Activated T-helper 2 cell treated with anti-CD3 and anti-CD28 coated beads, Interferon-gamma antibody, Interleukin-2, Interleukin-4, amounts not matched to agents 10 μg/mL and 5 μg/mL and 100 μg/mL, durations not matched to agents 14 hours and 24 hours and 36 hours (primary cell): ENCODE data around the gene COL4A5. TPM values are rescaled to one million over a fixed set of nuclear protein-coding genes. Genes with fewer than 3 reads are reported as not detected.
"Not testable (repeated sequence)": the region's sequence is repeated elsewhere in the genome, so short reads cannot be mapped to it uniquely, and the experiment has no call there.

Experiments used
- DNase-seq: peaks from one replicate; pipeline ENCODE4 v3.0.0; 2021; ENCODE audit warnings: low spot score
- H3K27ac Mint-ChIP-seq: one replicate; pipeline ENCODE4 v1.8.0; 2021; ENCODE audit warnings: mixed read lengths
- H3K27me3 Mint-ChIP-seq: one replicate; pipeline ENCODE4 v1.8.0; 2021; ENCODE audit warnings: low read depth, mixed read lengths
- H3K36me3 Mint-ChIP-seq: one replicate; pipeline ENCODE4 v1.8.0; 2021; ENCODE audit warnings: low read depth, mixed read lengths
- H3K4me1 Mint-ChIP-seq: one replicate; pipeline ENCODE4 v1.8.0; 2021; ENCODE audit warnings: low read depth, mixed read lengths
- H3K4me3 Mint-ChIP-seq: one replicate; pipeline ENCODE4 v1.8.0; 2021; ENCODE audit warnings: low read depth, mild to moderate bottlenecking, moderate library complexity, mixed read lengths
- H3K9me3 Mint-ChIP-seq: one replicate; pipeline ENCODE4 v1.8.0; 2021; ENCODE audit warnings: mixed read lengths
- intact Hi-C: fragments of 100-400 bp; cut with micrococcal nuclease; formaldehyde crosslinking; loops from one replicate; pipeline ENCODE4 v1.15.1; 2023
- total RNA-seq: library from RNA; stranded (reverse); gene quantifications from 2 replicates; pipeline ENCODE4 v1.2.3, GENCODE V29; 2022

COL4A5 gene
- total RNA-seq: not detected in 2 replicates

DNA sequence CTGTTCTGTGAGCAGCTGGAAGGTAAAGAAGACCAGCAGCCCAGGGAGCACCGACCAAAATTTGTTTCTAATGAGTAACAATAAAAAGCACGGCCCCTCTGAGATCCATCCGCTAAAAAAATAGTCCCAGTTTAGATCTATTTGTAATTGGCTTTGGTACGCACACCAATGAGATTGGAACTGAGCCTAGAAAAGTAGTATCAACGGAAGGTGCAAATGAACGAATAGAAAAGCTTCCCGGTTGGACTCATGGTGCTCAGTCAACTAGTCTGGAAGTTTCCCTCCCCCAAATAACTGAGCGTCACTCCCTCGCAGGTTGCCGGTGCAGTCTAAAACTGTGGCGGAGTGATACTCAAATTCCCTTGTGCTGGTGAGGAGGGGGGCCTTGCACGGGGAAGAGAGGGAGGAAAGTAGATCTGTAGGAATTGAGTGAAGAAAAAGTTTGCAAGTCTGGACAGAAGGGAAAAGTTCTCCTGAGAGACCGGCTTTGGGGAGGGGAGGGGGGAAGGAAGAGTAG lies at the start of gene COL4A5:
TSS of gene COL4A5 (plus strand) at position 413 of the 517 bp plus-strand sequence. CDS start 288 bp downstream, outside the sequence.
- Mint-ChIP-seq H3K4me1 (peaks cover 1% of the 10 kb centered on the region), H3K36me3 (no peaks in the 10 kb centered on the region), H3K27me3 (peaks cover 27% of the 10 kb centered on the region), H3K4me3 (peak within 1 kb of the TSS; percentile 39), H3K27ac (no peak within 1 kb of the TSS), H3K9me3 (no peaks in the 10 kb centered on the region)
- no peak for DNase-seq
- intact Hi-C loops: no loop called here

- H3K9me3 Mint-ChIP-seq, H3K4me1 Mint-ChIP-seq, H3K4me3 Mint-ChIP-seq, H3K36me3 Mint-ChIP-seq, H3K27me3 Mint-ChIP-seq, DNase-seq, intact Hi-C loops, H3K27ac Mint-ChIP-seq: not testable (repeated sequence)
These were observed 48.5 kb upstream of the COL4A5 start for GRCh38 chrX:108390976-108391717.

GRCh38 chrX:108396188-108396891 lies 43.3 kb upstream of the COL4A5 start:
- Mint-ChIP-seq H3K9me3 (no peaks in the 10 kb centered on the region), H3K27ac (no peak overlapping the region), H3K36me3 (no peaks in the 10 kb centered on the region), H3K4me3 (no peak overlapping the region), H3K27me3 (no peaks in the 10 kb centered on the region), H3K4me1 (no peaks in the 10 kb centered on the region)
- DNase-seq: no peak
- intact Hi-C loops: no loop called here

DNA sequence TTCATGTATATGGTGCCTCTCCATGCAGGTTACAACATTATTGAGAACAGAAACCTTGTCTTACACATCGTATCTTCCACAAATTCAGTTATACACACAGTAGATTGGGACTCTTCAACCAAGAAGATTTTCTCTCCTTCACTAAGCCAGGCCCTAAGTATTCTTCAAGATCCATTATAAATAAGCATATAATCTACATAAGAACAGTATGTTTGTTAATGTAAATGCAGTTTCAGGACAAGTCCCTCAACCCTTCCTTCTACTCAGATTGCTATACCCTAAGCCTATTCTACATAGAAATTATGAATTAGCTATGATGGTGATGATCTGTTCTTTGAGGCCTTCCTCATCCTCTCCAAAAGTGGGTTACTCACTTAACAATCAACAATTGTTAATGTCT lies 42.7 kb upstream of the COL4A5 start:
- Mint-ChIP-seq H3K4me3 (no peak overlapping the region), H3K27me3 (no peaks in the 10 kb centered on the region), H3K4me1 (no peaks in the 10 kb centered on the region), H3K9me3 (no peaks in the 10 kb centered on the region), H3K36me3 (no peaks in the 10 kb centered on the region), H3K27ac (no peak overlapping the region)
- intact Hi-C loops: no loop called here
- DNase-seq: no peak

- Mint-ChIP-seq H3K9me3 (no peaks in the 10 kb centered on the region), H3K4me3 (no peak overlapping the region), H3K4me1 (no peaks in the 10 kb centered on the region), H3K27me3 (no peaks in the 10 kb centered on the region), H3K36me3 (no peaks in the 10 kb centered on the region), H3K27ac (no peak overlapping the region)
- DNase-seq: no peak
- intact Hi-C loops: no loop called here
These were observed 41.8 kb upstream of the COL4A5 start for GRCh38 chrX:108397627-108398391.

DNA sequence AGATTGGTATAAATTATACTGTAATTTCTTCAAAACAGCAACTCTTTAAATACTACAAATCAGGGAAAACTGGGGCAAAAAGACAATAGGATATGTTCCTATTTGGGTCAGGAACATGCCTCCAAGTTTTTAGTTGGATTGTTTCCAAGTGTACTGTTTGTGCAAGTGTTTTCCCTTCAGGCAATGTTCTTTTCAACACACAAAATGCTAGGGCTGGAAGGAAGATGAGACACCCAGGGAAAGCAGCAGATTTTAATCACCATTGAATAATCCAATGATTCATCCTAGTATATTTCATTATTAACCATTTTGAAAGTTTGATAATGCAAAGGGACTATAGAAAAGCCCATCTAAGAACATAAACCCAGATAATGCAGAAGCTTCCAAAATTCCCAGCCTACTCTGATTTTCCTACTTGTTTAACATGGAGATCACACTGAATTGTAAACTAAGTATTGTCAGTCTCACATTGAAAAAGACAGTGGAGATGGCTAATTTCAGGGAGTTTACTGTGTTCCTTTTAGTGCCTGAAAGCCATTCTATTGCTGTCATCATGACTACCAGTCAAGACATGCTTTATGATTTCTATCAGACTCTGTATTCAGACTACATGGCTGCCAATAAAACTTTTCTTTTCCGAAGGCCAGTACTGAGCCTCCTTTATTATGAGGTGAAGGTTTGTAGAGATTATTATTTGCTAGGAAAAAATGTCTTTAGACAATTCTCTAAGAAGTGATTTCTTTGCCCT lies 40.0 kb upstream of the COL4A5 start:
- DNase-seq: no peak
- Mint-ChIP-seq H3K4me3 (no peak overlapping the region), H3K9me3 (no peaks in the 10 kb centered on the region), H3K27me3 (no peaks in the 10 kb centered on the region), H3K4me1 (no peaks in the 10 kb centered on the region), H3K27ac (no peak overlapping the region), H3K36me3 (no peaks in the 10 kb centered on the region)
- intact Hi-C loops: no loop called here

DNA sequence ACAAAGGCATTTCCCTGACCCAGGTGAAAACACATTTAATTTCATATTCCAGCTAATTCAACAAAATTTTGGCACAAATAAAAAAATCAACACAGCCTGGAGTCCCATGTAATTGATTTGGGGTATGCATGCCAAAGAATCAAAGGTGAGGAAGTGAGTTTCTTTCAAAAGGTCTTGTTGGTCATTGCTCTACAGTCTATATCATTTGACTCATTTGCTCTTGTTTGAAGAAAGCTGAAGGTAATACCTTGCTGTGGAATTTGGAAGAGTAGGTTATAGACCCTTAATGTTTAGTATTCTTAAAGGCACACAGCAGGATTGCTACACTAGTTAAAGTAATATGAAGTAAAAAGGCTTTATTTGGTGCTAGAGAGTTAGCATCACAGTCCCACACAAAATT lies 26.9 kb upstream of the COL4A5 start:
- Mint-ChIP-seq H3K27me3 (no peaks in the 10 kb centered on the region), H3K4me1 (no peaks in the 10 kb centered on the region), H3K27ac (no peak overlapping the region), H3K9me3 (no peaks in the 10 kb centered on the region), H3K4me3 (no peak overlapping the region), H3K36me3 (no peaks in the 10 kb centered on the region)
- intact Hi-C loops: no loop called here
- no peak for DNase-seq

DNA sequence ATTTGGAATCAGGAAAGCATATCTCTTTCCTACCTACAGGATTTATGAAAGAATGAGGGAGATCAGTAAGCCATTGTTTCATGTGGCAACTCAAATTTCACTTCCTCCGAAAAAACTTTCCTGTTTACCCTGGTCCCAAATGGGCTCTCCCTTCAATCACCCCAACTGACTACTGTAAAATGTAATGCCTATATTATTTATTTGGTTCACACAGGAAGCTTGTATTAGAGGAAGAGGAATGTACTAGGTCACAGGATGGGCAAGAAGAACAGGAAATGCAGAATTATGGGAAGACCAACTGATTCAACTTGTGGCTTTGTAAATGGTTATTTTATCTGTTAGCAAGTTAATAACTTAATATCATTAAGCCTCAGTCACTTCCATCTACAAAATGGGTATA lies 24.5 kb upstream of the COL4A5 start:
- H3K27ac Mint-ChIP-seq: no peak overlapping the region
- no peak for DNase-seq
- no peaks in the 10 kb centered on the region for H3K9me3 Mint-ChIP-seq
- H3K4me1 Mint-ChIP-seq: no peaks in the 10 kb centered on the region
- no peak overlapping the region for H3K4me3 Mint-ChIP-seq
- no peaks in the 10 kb centered on the region for H3K36me3 Mint-ChIP-seq
- H3K27me3 Mint-ChIP-seq: no peaks in the 10 kb centered on the region
- intact Hi-C loops: no loop called here

GRCh38 chrX:108415891-108416290 lies 23.7 kb upstream of the COL4A5 start:
- no peaks in the 10 kb centered on the region for H3K4me1 Mint-ChIP-seq

GRCh38 chrX:108417257-108417656 lies 22.4 kb upstream of the COL4A5 start:
- no peak for DNase-seq
- intact Hi-C loops: no loop called here
- no peak overlapping the region for H3K4me3 Mint-ChIP-seq
- no peaks in the 10 kb centered on the region for H3K9me3 Mint-ChIP-seq
- no peaks in the 10 kb centered on the region for H3K27me3 Mint-ChIP-seq
- H3K27ac Mint-ChIP-seq: no peak overlapping the region
- no peaks in the 10 kb centered on the region for H3K36me3 Mint-ChIP-seq
- no peaks in the 10 kb centered on the region for H3K4me1 Mint-ChIP-seq

More at GRCh38 chrX:108415891-108416290, 23.7 kb upstream of the COL4A5 start:
- no peaks in the 10 kb centered on the region for H3K9me3 Mint-ChIP-seq
- H3K27ac Mint-ChIP-seq: no peak overlapping the region
- no peak for DNase-seq
- no peaks in the 10 kb centered on the region for H3K27me3 Mint-ChIP-seq
- intact Hi-C loops: no loop called here
- no peaks in the 10 kb centered on the region for H3K36me3 Mint-ChIP-seq
- no peak overlapping the region for H3K4me3 Mint-ChIP-seq

DNA sequence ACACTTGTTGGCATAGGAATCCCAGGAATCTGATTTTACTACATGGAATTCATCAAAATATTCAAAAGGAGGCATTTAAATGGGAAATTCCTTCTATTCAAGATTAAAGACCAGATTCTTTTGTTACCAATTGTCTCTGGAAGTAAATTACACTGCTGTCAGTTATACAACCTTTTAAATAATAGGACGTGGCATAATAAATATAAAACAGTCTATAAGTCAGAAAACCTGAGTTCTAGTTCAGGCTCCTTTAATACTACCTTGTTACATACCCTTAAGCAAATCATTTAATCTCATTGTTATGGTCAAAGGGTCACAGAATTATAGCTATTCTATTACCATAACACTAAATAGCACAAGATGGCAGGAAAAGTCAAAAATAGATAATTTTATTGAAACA lies 20.2 kb upstream of the COL4A5 start:
- intact Hi-C loops: no loop called here
- no peaks in the 10 kb centered on the region for H3K4me1 Mint-ChIP-seq
- no peak overlapping the region for H3K4me3 Mint-ChIP-seq
- H3K27ac Mint-ChIP-seq: no peak overlapping the region
- no peaks in the 10 kb centered on the region for H3K9me3 Mint-ChIP-seq
- no peaks in the 10 kb centered on the region for H3K27me3 Mint-ChIP-seq
- H3K36me3 Mint-ChIP-seq: no peaks in the 10 kb centered on the region
- no peak for DNase-seq

GRCh38 chrX:108420481-108420880 lies 19.2 kb upstream of the COL4A5 start:
- H3K36me3 Mint-ChIP-seq: no peaks in the 10 kb centered on the region
- intact Hi-C loops: no loop called here
- H3K4me3 Mint-ChIP-seq: no peak overlapping the region
- no peaks in the 10 kb centered on the region for H3K27me3 Mint-ChIP-seq
- no peak for DNase-seq
- H3K9me3 Mint-ChIP-seq: no peaks in the 10 kb centered on the region
- no peak overlapping the region for H3K27ac Mint-ChIP-seq
- H3K4me1 Mint-ChIP-seq: no peaks in the 10 kb centered on the region
